Skeletal muscle satellite cell (primary cell): Measurements from ENCODE around the gene SCAMP5. TPM values are rescaled to one million over a fixed set of nuclear protein-coding genes. Genes with fewer than 3 reads are reported as not detected.

Experiments
- H3K27me3 ChIP-seq: 2 replicates; pipeline ENCODE4 v1.7.0; 2013; ENCODE audit warnings: low read length; ENCODE audit not compliant: control insufficient read depth, insufficient read depth
- H3K36me3 ChIP-seq: 2 replicates; pipeline ENCODE4 v1.7.0; 2013; ENCODE audit warnings: mild to moderate bottlenecking, control low read depth, low read length; ENCODE audit not compliant: insufficient read depth
- H3K4me1 ChIP-seq: 2 replicates; pipeline ENCODE4 v1.7.0; 2013; ENCODE audit warnings: low read length; ENCODE audit not compliant: control insufficient read depth, insufficient read depth
- H3K4me2 ChIP-seq: 2 replicates; pipeline ENCODE4 v1.7.0; 2013; ENCODE audit warnings: mild to moderate bottlenecking, low read length
- H3K4me3 ChIP-seq: 2 replicates; pipeline ENCODE4 v1.7.0; 2013; ENCODE audit warnings: low read length
- H3K9ac ChIP-seq: 2 replicates; pipeline ENCODE4 v1.7.0; 2013; ENCODE audit warnings: mild to moderate bottlenecking, low read depth, low read length, moderate library complexity
- H3K9me3 ChIP-seq: replicated peaks from 2 replicates; pipeline ENCODE4 v1.7.0; 2013; ENCODE audit warnings: mild to moderate bottlenecking, control low read depth, low read length
- small RNA-seq: library from RNA; depleted of rRNA; stranded (forward); fragments of <200 nt; gene quantifications from one replicate; pipeline ENCODE3, GENCODE V24; 2012

Gene SCAMP5

DNA sequence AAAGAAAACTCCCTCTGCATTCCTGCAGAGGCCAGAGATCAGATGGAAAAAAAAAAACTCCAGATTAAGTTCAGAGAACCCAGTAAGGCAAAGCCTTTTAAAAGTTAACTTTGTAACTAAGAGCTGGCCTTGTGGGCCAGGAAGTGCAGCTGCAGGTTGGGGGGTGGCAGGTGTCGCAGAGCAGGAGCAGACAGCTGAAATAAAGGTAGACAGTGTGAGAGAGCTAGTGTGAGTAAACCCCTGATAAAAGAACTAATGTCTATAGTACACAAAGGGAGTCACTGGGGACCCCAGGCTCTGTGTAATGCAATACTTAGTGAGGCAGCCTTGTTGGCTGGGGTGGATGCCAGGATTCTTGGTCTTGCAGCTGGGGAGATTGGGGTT lies 70.1 kb downstream of the SCAMP5 start:
- Histone ChIP-seq H3K9me3 (no peaks in the 10 kb centered on the region), H3K4me1 (peaks cover 21% of the 10 kb centered on the region), H3K27me3 (peaks cover 2% of the 10 kb centered on the region), H3K36me3 (no peaks in the 10 kb centered on the region), H3K4me2 (no peak overlapping the region), H3K9ac (no peak overlapping the region), H3K4me3 (no peak overlapping the region)

- no peak overlapping the region for H3K4me3 ChIP-seq
- no peak overlapping the region for H3K9ac ChIP-seq
- H3K36me3 ChIP-seq, result no peaks in the 10 kb centered on the region
- no peaks in the 10 kb centered on the region for H3K9me3 ChIP-seq
- peaks cover 21% of the 10 kb centered on the region for H3K4me1 ChIP-seq
- no peak overlapping the region for H3K4me2 ChIP-seq
- peaks cover 4% of the 10 kb centered on the region for H3K27me3 ChIP-seq
These were observed 70.6 kb downstream of the SCAMP5 start for GRCh38 chr15:75065851-75066509.

- H3K27me3 ChIP-seq, result peaks cover 9% of the 10 kb centered on the region
- H3K4me3 ChIP-seq, result no peak overlapping the region
- no peaks in the 10 kb centered on the region for H3K9me3 ChIP-seq
- H3K36me3 ChIP-seq, result no peaks in the 10 kb centered on the region
- peaks cover 21% of the 10 kb centered on the region for H3K4me1 ChIP-seq
- H3K9ac ChIP-seq, result no peak overlapping the region
- H3K4me2 ChIP-seq, result peak overlapping the region; percentile 25
These were observed 71.9 kb downstream of the SCAMP5 start for GRCh38 chr15:75067123-75067830.

DNA sequence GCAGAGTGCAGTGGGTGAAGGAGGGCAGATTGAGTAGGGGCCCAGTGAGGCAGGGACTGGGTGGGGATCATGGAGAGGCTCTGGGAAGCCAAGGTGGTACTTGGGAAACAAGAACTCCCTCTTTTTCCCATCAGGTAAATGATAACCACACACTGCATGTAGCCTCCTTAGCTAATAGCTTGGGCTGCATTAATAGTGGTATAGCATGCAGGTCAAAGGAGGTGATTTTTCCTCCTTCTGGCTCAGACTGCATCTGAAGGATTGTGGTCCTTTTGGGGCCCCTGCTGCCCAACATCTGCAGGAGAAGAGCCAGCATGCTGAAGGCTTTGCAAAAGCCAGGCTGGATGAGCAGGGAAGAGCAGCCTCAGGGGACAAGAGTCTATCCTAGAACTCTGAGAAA lies 73.4 kb downstream of the SCAMP5 start:
- no peak overlapping the region for H3K4me3 ChIP-seq
- peaks cover 21% of the 10 kb centered on the region for H3K4me1 ChIP-seq
- H3K9me3 ChIP-seq, result no peaks in the 10 kb centered on the region
- H3K36me3 ChIP-seq, result no peaks in the 10 kb centered on the region
- peaks cover 9% of the 10 kb centered on the region for H3K27me3 ChIP-seq
- no peak overlapping the region for H3K4me2 ChIP-seq
- no peak overlapping the region for H3K9ac ChIP-seq

- Histone ChIP-seq H3K4me1 (peaks cover 21% of the 10 kb centered on the region), H3K9me3 (no peaks in the 10 kb centered on the region), H3K27me3 (peaks cover 9% of the 10 kb centered on the region), H3K9ac (no peak overlapping the region), H3K36me3 (no peaks in the 10 kb centered on the region), H3K4me3 (no peak overlapping the region), H3K4me2 (no peak overlapping the region)
These were observed 74.0 kb downstream of the SCAMP5 start for GRCh38 chr15:75069301-75069925.

- Histone ChIP-seq H3K4me3 (no peak overlapping the region), H3K4me1 (peaks cover 19% of the 10 kb centered on the region), H3K27me3 (peaks cover 9% of the 10 kb centered on the region), H3K36me3 (no peaks in the 10 kb centered on the region), H3K9ac (no peak overlapping the region), H3K4me2 (no peak overlapping the region), H3K9me3 (peaks cover 3% of the 10 kb centered on the region)
These were observed 75.3 kb downstream of the SCAMP5 start for GRCh38 chr15:75070674-75071073.

Small RNAs within 50 kb of the gene (small RNA-seq; reads per million reads assigned to genes)
- gene AC015720.1 (not detected), gene RF00019 (not detected)
